ENCODE measurements around the gene SERPINA1. TPM values are rescaled to one million over a fixed set of nuclear protein-coding genes. Genes with fewer than 3 reads are reported as not detected.

The SERPINA1 gene
- total and polyA plus RNA-seq, 2 of the 13 experiments (the other 11 are each of a cell fraction or from before 2014, with no cell fraction given) = 3,266 to 11,015 TPM

- TF ChIP-seq, protein P1, sequence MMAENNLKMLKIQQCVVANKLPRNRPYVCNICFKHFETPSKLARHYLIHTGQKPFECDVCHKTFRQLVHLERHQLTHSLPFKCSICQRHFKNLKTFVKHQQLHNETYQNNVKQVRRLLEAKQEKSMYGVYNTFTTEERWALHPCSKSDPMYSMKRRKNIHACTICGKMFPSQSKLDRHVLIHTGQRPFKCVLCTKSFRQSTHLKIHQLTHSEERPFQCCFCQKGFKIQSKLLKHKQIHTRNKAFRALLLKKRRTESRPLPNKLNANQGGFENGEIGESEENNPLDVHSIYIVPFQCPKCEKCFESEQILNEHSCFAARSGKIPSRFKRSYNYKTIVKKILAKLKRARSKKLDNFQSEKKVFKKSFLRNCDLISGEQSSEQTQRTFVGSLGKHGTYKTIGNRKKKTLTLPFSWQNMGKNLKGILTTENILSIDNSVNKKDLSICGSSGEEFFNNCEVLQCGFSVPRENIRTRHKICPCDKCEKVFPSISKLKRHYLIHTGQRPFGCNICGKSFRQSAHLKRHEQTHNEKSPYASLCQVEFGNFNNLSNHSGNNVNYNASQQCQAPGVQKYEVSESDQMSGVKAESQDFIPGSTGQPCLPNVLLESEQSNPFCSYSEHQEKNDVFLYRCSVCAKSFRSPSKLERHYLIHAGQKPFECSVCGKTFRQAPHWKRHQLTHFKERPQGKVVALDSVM (CRISPR knock-in tag; IDR thresholded peaks at IDR 0.05) = no peak
- TF ChIP-seq MEIS2 (CRISPR knock-in tag; IDR thresholded peaks at IDR 0.05) (no peak), ZNF160 (CRISPR knock-in tag; IDR thresholded peaks at IDR 0.05) (no peak; the same call in 1 of the 2 replicates), ZNF83 (CRISPR knock-in tag; IDR thresholded peaks at IDR 0.05; ENCODE audit: borderline replicate concordance) (no peak), ADNP (CRISPR knock-in tag; IDR thresholded peaks at IDR 0.05) (no peak), HOXD1 (CRISPR knock-in tag; IDR thresholded peaks at IDR 0.05) (no peak), ZNF644 (CRISPR knock-in tag; IDR thresholded peaks at IDR 0.05; ENCODE audit: low read depth) (no peak), AGO2 (optimal IDR thresholded peaks at IDR 0.05; ENCODE audit: low read depth, low read length) (peak; percentile 59), IKZF4 (CRISPR knock-in tag; IDR thresholded peaks at IDR 0.05; ENCODE audit: borderline replicate concordance, low read depth, not compliant biosample characterization) (no peak), GPN1 (CRISPR knock-in tag; IDR thresholded peaks at IDR 0.05; ENCODE audit: borderline replicate concordance) (no peak), ZNF616 (CRISPR knock-in tag; IDR thresholded peaks at IDR 0.05; ENCODE audit: low read depth) (no peak), ZNF530 (CRISPR knock-in tag; IDR thresholded peaks at IDR 0.05; ENCODE audit: low read depth) (no peak), ZNF224 (CRISPR knock-in tag; IDR thresholded peaks at IDR 0.05) (no peak), ZNF784 (CRISPR knock-in tag; IDR thresholded peaks at IDR 0.05; ENCODE audit: borderline replicate concordance) (no peak), FOXO1 (CRISPR knock-in tag; IDR thresholded peaks at IDR 0.05) (no peak), CCAR2 (optimal IDR thresholded peaks at IDR 0.05; ENCODE audit: low read depth, low read length) (peak; percentile 95), NR2F1 (CRISPR knock-in tag; IDR thresholded peaks at IDR 0.05) (no peak)
- TF ChIP-seq, protein P2, sequence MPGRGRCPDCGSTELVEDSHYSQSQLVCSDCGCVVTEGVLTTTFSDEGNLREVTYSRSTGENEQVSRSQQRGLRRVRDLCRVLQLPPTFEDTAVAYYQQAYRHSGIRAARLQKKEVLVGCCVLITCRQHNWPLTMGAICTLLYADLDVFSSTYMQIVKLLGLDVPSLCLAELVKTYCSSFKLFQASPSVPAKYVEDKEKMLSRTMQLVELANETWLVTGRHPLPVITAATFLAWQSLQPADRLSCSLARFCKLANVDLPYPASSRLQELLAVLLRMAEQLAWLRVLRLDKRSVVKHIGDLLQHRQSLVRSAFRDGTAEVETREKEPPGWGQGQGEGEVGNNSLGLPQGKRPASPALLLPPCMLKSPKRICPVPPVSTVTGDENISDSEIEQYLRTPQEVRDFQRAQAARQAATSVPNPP (CRISPR knock-in tag; IDR thresholded peaks at IDR 0.05) = no peak; the same call in 1 of the 2 replicates
- TF ChIP-seq, protein P3, sequence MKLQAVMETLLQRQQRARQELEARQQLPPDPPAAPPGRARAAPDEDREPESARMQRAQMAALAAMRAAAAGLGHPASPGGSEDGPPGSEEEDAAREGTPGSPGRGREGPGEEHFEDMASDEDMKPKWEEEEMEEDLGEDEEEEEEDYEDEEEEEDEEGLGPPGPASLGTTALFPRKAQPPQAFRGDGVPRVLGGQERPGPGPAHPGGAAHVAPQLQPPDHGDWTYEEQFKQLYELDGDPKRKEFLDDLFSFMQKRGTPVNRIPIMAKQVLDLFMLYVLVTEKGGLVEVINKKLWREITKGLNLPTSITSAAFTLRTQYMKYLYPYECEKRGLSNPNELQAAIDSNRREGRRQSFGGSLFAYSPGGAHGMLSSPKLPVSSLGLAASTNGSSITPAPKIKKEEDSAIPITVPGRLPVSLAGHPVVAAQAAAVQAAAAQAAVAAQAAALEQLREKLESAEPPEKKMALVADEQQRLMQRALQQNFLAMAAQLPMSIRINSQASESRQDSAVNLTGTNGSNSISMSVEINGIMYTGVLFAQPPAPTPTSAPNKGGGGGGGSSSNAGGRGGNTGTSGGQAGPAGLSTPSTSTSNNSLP (IDR thresholded peaks at IDR 0.05; ENCODE audit: low read depth, low read length) = no peak
- TF ChIP-seq, protein P4, sequence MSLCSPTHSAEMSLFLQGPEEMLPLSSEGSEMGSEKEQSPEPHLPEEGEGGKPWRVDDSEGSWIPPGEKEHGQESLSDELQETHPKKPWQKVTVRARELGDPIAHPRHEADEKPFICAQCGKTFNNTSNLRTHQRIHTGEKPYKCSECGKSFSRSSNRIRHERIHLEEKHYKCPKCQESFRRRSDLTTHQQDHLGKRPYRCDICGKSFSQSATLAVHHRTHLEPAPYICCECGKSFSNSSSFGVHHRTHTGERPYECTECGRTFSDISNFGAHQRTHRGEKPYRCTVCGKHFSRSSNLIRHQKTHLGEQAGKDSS (CRISPR knock-in tag; IDR thresholded peaks at IDR 0.05; ENCODE audit: borderline replicate concordance, low read depth) = no peak; the same call in 1 of the 2 replicates
- TF ChIP-seq, protein P5, sequence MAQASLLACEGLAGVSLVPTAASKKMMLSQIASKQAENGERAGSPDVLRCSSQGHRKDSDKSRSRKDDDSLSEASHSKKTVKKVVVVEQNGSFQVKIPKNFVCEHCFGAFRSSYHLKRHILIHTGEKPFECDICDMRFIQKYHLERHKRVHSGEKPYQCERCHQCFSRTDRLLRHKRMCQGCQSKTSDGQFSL (CRISPR knock-in tag; IDR thresholded peaks at IDR 0.05) = no peak; the same call in 1 of the 2 replicates
These were observed 12.1 kb downstream of the SERPINA1 start (continued) for GRCh38 chr14:94376108-94376975.
